Mammary epithelial cell (primary cell): ENCODE measurements around the gene RGS19.

Experiments used
- EZH2 ChIP-seq: IDR thresholded peaks from 2 replicates; pipeline ENCODE4 v1.6.1; 2012; ENCODE audit warnings: low read length, inconsistent platforms, borderline replicate concordance
- TF ChIP-seq, protein P1 (sequence below), 2 donors: IDR thresholded peaks in 1 of 2; conservative IDR thresholded peaks in 1 of 2; 2 replicates each; pipeline ENCODE4 v1.5.1; 2011 to 2012; ENCODE audit warnings: inconsistent platforms in 2 of 2, low read length in 2 of 2, mild to moderate bottlenecking in 2 of 2, control low read depth in 1 of 2, low read depth in 1 of 2; ENCODE audit not compliant: insufficient read depth in 1 of 2; ENCODE audit errors: extremely low read depth in 1 of 2

DNA sequence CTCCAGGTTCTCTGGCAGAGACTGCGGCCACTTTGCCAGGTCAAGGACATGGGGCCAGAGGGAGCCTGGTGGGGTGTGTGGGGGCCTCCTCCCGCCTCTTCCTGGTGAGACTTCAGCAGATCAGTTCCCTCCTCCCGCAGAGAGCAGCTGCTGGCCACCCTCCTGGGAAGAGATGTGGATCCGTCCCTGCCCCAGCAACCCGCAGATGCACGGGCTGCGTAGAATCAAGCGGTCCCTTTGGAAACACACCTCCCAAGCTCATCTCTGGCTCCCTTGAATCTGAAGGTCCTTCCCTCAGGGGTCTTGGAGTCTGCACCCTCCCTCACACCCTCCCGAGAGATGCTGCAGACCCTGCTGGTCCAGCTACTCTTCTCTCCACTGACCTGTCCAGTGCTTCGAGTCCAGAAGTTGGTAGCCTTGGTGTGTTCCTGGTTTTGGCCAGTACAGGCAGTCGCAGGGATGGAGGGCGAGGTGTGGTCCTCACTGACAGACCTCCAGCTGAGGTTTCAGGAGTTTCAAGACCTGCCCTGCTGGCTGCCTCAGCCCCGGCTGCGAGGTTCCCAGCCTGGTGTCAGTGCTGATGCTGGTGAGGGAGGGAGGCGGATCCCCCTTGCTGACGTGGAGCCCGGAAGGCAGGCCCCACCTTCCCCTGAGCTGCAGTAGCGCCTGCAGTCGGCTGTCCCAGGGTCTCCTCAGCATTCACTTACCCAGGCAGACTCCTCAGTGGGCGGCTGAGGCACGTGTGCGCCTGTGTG is 27.8 kb upstream of the RGS19 start, which contains the start of gene NPBWR2:
- TF ChIP-seq, protein P1, sequence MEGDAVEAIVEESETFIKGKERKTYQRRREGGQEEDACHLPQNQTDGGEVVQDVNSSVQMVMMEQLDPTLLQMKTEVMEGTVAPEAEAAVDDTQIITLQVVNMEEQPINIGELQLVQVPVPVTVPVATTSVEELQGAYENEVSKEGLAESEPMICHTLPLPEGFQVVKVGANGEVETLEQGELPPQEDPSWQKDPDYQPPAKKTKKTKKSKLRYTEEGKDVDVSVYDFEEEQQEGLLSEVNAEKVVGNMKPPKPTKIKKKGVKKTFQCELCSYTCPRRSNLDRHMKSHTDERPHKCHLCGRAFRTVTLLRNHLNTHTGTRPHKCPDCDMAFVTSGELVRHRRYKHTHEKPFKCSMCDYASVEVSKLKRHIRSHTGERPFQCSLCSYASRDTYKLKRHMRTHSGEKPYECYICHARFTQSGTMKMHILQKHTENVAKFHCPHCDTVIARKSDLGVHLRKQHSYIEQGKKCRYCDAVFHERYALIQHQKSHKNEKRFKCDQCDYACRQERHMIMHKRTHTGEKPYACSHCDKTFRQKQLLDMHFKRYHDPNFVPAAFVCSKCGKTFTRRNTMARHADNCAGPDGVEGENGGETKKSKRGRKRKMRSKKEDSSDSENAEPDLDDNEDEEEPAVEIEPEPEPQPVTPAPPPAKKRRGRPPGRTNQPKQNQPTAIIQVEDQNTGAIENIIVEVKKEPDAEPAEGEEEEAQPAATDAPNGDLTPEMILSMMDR (conservative IDR thresholded peaks at IDR 0.05 in 1 of 2, IDR thresholded peaks at IDR 0.05 in 1 of 2; ENCODE audit: extremely low read depth in 1 of 2, insufficient read depth in 1 of 2, low read depth in 1 of 2, low read length in 2 of 2): no peak
- TF ChIP-seq EZH2: no peak
